ENCODE results near the gene CA4.

DNA sequence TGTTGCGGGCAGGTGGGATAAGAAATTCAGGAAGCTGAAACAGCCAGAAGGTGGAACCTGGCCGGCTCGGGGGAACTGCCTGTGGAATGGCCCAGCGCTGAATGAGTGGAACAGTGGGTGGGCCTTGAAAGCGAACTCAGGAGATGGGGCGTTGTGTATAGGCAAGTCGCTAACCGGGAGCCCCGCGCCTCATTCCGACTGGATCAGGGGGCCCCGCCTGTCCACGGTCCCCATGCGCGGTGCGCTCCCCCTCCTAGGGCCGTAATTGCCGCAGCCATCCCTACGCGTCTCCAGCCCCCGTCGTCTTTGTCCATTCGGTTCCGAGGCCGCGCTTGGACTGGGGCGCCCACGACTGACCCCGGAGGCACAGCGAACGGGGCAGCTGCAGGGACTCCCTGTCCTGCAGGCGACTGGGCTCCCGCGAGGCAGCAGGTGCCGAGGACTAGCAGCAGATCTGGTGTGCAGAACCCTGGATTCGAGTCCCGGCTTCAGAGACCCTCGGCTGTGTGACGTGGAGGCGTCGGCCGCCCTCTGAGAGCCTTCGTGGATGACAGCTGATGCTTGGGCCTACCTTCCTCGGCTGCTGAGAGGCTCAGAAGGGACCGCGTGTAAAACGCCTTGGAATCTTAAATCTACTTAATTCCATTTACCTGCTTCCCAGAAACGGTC is 10.9 kb upstream of the CA4 start:
- TF ChIP-seq TAF1 (IDR thresholded peaks at IDR 0.05; ENCODE audit: borderline replicate concordance, low read depth, low read length), result no peak
- TF ChIP-seq ELK1 (IDR thresholded peaks at IDR 0.05; ENCODE audit: low read depth, low read length), result no peak
- TF ChIP-seq, protein P1, sequence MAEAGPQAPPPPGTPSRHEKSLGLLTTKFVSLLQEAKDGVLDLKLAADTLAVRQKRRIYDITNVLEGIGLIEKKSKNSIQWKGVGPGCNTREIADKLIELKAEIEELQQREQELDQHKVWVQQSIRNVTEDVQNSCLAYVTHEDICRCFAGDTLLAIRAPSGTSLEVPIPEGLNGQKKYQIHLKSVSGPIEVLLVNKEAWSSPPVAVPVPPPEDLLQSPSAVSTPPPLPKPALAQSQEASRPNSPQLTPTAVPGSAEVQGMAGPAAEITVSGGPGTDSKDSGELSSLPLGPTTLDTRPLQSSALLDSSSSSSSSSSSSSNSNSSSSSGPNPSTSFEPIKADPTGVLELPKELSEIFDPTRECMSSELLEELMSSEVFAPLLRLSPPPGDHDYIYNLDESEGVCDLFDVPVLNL (IDR thresholded peaks at IDR 0.05; ENCODE audit: low read depth, low read length), result no peak
